Peyer's patch (tissue), 4 donors: ENCODE measurements around the gene IFI30. TPM values are rescaled to one million over a fixed set of nuclear protein-coding genes. Genes with fewer than 3 reads are reported as not detected.

Source experiments
- DNase-seq, 3 donors: peaks; one replicate each; pipeline ENCODE4 v3.0.0-alpha.2; 2017 to 2019
- H3K27ac ChIP-seq, 4 donors: fragments of 200-600 bp; sonication (generic); one replicate each; pipeline ENCODE4 v1.5.1; 2016 to 2019
- H3K27me3 ChIP-seq, 2 donors: fragments of 200-600 bp; sonication (generic); one replicate each; pipeline ENCODE4 v1.5.1; 2019
- H3K36me3 ChIP-seq, 3 donors: fragments of 200-600 bp; sonication (generic); one replicate each; pipeline ENCODE4 v1.5.1; 2016 to 2019
- H3K4me1 ChIP-seq, 4 donors: fragments of 200-600 bp; sonication (generic); one replicate each; pipeline ENCODE4 v1.5.1; 2016 to 2019
- H3K4me3 ChIP-seq, 4 donors: fragments of 200-600 bp; sonication (generic); 1 replicate in 3 of 4; 2 replicates in 1 of 4; pipeline ENCODE4 v1.5.1; 2016 to 2019; ENCODE audit warnings: mild to moderate bottlenecking in 1 of 4
- H3K9me3 ChIP-seq, 4 donors: fragments of 200-600 bp; sonication (generic); one replicate each; pipeline ENCODE4 v1.5.1; 2016 to 2019; ENCODE audit warnings: mild to moderate bottlenecking in 1 of 4
- CTCF ChIP-seq, 6 experiments: fragments of 450-650 bp in 4 of 6; fragments of 200-600 bp in 2 of 6; sonication (generic) in 1 of 6; IDR thresholded peaks; one replicate each; pipeline ENCODE4 v1.5.1; 2017 to 2019; ENCODE audit warnings: antibody characterized with exemption in 6 of 6, mild to moderate bottlenecking in 3 of 6, moderate library complexity in 1 of 6
- POLR2A ChIP-seq, 2 donors: fragments of 450-650 bp; IDR thresholded peaks; one replicate each; pipeline ENCODE4 v1.5.1; 2017; ENCODE audit warnings: antibody characterized with exemption in 2 of 2, mild to moderate bottlenecking in 2 of 2, moderate library complexity in 2 of 2
- total RNA-seq, 4 donors: library from RNA; depleted of rRNA; stranded (reverse); fragments of >200 nt; gene quantifications; one replicate each; pipeline ENCODE4 v1.1.0, GENCODE V29; 2016

IFI30 gene
- total RNA-seq, 4 donors from 2014 or later: 54.9 to 109 (median 60.7) TPM

GRCh38 chr19:18198374-18198773, 24.8 kb downstream of the IFI30 start:
- H3K4me3 ChIP-seq: no peak overlapping the region
- peaks cover 0 to 4% (median 0%) of the 10 kb centered on the region in 4 donors for H3K9me3 ChIP-seq
- H3K27me3 ChIP-seq: no peaks in the 10 kb centered on the region
- H3K27ac ChIP-seq: no peak overlapping the region
- no peak for TF ChIP-seq POLR2A (IDR thresholded peaks at IDR 0.05)
- no peak for TF ChIP-seq CTCF (IDR thresholded peaks at IDR 0.05)
- DNase-seq: no peak
- peaks cover 0 to 28% (median 19%) of the 10 kb centered on the region in 4 donors for H3K4me1 ChIP-seq
- H3K36me3 ChIP-seq: peaks cover 0 to 33% (median 0%) of the 10 kb centered on the region in 3 donors

GRCh38 chr19:18202397-18202777, 28.8 kb downstream of the IFI30 start:
- Histone ChIP-seq H3K27me3 (no peaks in the 10 kb centered on the region), H3K4me1 (peaks cover 0 to 26% (median 9%) of the 10 kb centered on the region in 4 donors), H3K36me3 (peaks cover 0 to 18% (median 0%) of the 10 kb centered on the region in 3 donors), H3K9me3 (no peaks in the 10 kb centered on the region), H3K4me3 (no peak overlapping the region), H3K27ac (no peak overlapping the region)
- DNase-seq: peak in 1 of 3 donors; percentile 44
- TF ChIP-seq CTCF (IDR thresholded peaks at IDR 0.05): no peak
- TF ChIP-seq POLR2A (IDR thresholded peaks at IDR 0.05): no peak

- DNase-seq: peak in 1 of 3 donors; percentile 59
- TF ChIP-seq POLR2A (IDR thresholded peaks at IDR 0.05) (no peak), CTCF (IDR thresholded peaks at IDR 0.05) (peak in 5 of 6 experiments; percentile 16 to 28 (median 27))
- Histone ChIP-seq H3K4me1 (peaks cover 0 to 26% (median 9%) of the 10 kb centered on the region in 4 donors), H3K36me3 (peaks cover 0 to 16% (median 0%) of the 10 kb centered on the region in 3 donors), H3K4me3 (peak overlapping the region; percentile 47 to 83 (median 76)), H3K9me3 (no peaks in the 10 kb centered on the region), H3K27me3 (no peaks in the 10 kb centered on the region), H3K27ac (peak overlapping the region in 3 of 4 donors; percentile 64 to 84 (median 76))
These were observed 29.3 kb downstream of the IFI30 start for GRCh38 chr19:18202778-18203407.

GRCh38 chr19:18203408-18203862, 29.8 kb downstream of the IFI30 start:
- Histone ChIP-seq H3K27me3 (no peaks in the 10 kb centered on the region), H3K9me3 (no peaks in the 10 kb centered on the region), H3K4me1 (peaks cover 0 to 26% (median 9%) of the 10 kb centered on the region in 4 donors), H3K27ac (peak overlapping the region; percentile 64 to 84 (median 72)), H3K4me3 (peak overlapping the region; percentile 47 to 83 (median 76)), H3K36me3 (peaks cover 0 to 11% (median 0%) of the 10 kb centered on the region in 3 donors)
- TF ChIP-seq POLR2A (IDR thresholded peaks at IDR 0.05): no peak
- no peak for TF ChIP-seq CTCF (IDR thresholded peaks at IDR 0.05)
- DNase-seq: peak in 2 of 3 donors; percentile 55 to 71

GRCh38 chr19:18203863-18204393, 30.3 kb downstream of the IFI30 start, which contains the start of gene RAB3A:
Gene RAB3A, minus strand, starts transcription at chr19:18204042. Its CDS starts 1,302 bp downstream, at chr19:18202740.
- Histone ChIP-seq H3K36me3 (peaks cover 0 to 6% (median 0%) of the 10 kb centered on the region in 3 donors), H3K27ac (peak within 1 kb of the TSS; percentile 84 to 96 (median 92)), H3K9me3 (no peaks in the 10 kb centered on the region), H3K4me1 (peaks cover 0 to 26% (median 9%) of the 10 kb centered on the region in 4 donors), H3K4me3 (peak within 1 kb of the TSS; percentile 47 to 83 (median 76)), H3K27me3 (no peaks in the 10 kb centered on the region)
- TF ChIP-seq CTCF (IDR thresholded peaks at IDR 0.05) (no peak), POLR2A (IDR thresholded peaks at IDR 0.05) (peak; percentile 66 to 67)
- DNase-seq: peak; percentile 100
